K562 (cell line): ENCODE data around the gene SLCO2A1.

Experiments used
- AFF4 ChIP-seq: sonication (generic); formaldehyde crosslinking; IDR thresholded peaks from 2 replicates; pipeline ENCODE4 v1.8.0; 2023; ENCODE audit warnings: mild to moderate bottlenecking, missing genetic modification reagents
- ARHGAP35 ChIP-seq: fragments of 450-650 bp; IDR thresholded peaks from 2 replicates; pipeline ENCODE4 v1.6.1; 2018; ENCODE audit not compliant: partially characterized antibody
- CCNT2 ChIP-seq: IDR thresholded peaks from 2 replicates; pipeline ENCODE4 v1.6.1; 2011; ENCODE audit warnings: borderline replicate concordance, low read depth, mild to moderate bottlenecking, moderate library complexity, mixed read lengths, low read length; ENCODE audit not compliant: insufficient read length; ENCODE audit errors: extremely low read depth
- CTCF ChIP-seq, 3 experiments: IDR thresholded peaks in 2 of 3; conservative IDR thresholded peaks in 1 of 3; 2 replicates each; pipeline ENCODE4 v1.5.1; 2011 to 2012; ENCODE audit warnings: low read length in 3 of 3, mild to moderate bottlenecking in 3 of 3, control low read depth in 2 of 3, improper control_type of control experiment in 1 of 3, inconsistent platforms in 1 of 3, low read depth in 1 of 3, mixed read lengths in 1 of 3, moderate library complexity in 1 of 3; ENCODE audit not compliant: insufficient read depth in 2 of 3
- E2F1 ChIP-seq: sonication (generic); formaldehyde crosslinking; IDR thresholded peaks from 2 replicates; pipeline ENCODE4 v1.8.1; 2023; ENCODE audit warnings: mild to moderate bottlenecking, missing genetic modification reagents, moderate library complexity
- JUND ChIP-seq, 2 experiments: IDR thresholded peaks; 2 replicates in 1 of 2; 3 replicates in 1 of 2; pipeline ENCODE4 v1.6.1; 2011; ENCODE audit warnings: borderline replicate concordance in 2 of 2, low read depth in 2 of 2, low read length in 2 of 2, improper control_type of control experiment in 1 of 2, missing biosample characterization in 1 of 2, missing genetic modification characterization in 1 of 2, missing genetic modification reagents in 1 of 2
- NONO ChIP-seq, 2 experiments: fragments of 200-400 bp in 1 of 2; fragments of 450-650 bp in 1 of 2; formaldehyde crosslinking in 1 of 2; IDR thresholded peaks; 2 replicates each; pipeline ENCODE4 v1.6.1; 2017; ENCODE audit warnings: low read depth in 2 of 2, mild to moderate bottlenecking in 2 of 2, moderate library complexity in 2 of 2, low read length in 1 of 2
- POLR2AphosphoS5 ChIP-seq: IDR thresholded peaks from 2 replicates; pipeline ENCODE4 v1.6.1; 2011; ENCODE audit warnings: mild to moderate bottlenecking, low read depth, low read length, moderate library complexity; ENCODE audit not compliant: control insufficient read depth, insufficient read depth
- SMAD2 ChIP-seq: fragments of 150-350 bp; IDR thresholded peaks from 2 replicates; pipeline ENCODE4 v1.6.1; 2014; ENCODE audit warnings: low read depth, mild to moderate bottlenecking, low read length
- SUPT5H ChIP-seq: fragments of 450-650 bp; IDR thresholded peaks from 2 replicates; pipeline ENCODE4 v1.6.1; 2016
- TAF1 ChIP-seq: IDR thresholded peaks from 2 replicates; pipeline ENCODE4 v1.6.1; 2011; ENCODE audit warnings: mild to moderate bottlenecking, low read length, moderate library complexity; ENCODE audit not compliant: insufficient read depth, control insufficient read depth, severe bottlenecking; ENCODE audit errors: extremely low read depth
- TCFL5 ChIP-seq: fragments of 250-450 bp; sonication (Bioruptor Pico); conservative IDR thresholded peaks from 2 replicates; pipeline ENCODE4 v1.6.1; 2021; ENCODE audit warnings: mild to moderate bottlenecking, moderate library complexity, matching md5 sums
- YY1 ChIP-seq, 3 experiments: IDR thresholded peaks; 2 replicates each; pipeline ENCODE4 v1.6.1; 2011; ENCODE audit warnings: low read length in 2 of 3, mild to moderate bottlenecking in 2 of 3, moderate library complexity in 2 of 3, borderline replicate concordance in 1 of 3, control low read depth in 1 of 3, low read depth in 1 of 3; ENCODE audit not compliant: insufficient read depth in 3 of 3, insufficient replicate concordance in 2 of 3, control insufficient read depth in 1 of 3, insufficient read length in 1 of 3; ENCODE audit errors: extremely low read depth in 1 of 3
- ZBTB49 ChIP-seq: sonication (generic); formaldehyde crosslinking; IDR thresholded peaks from 2 replicates; pipeline ENCODE4 v1.8.0; 2022; ENCODE audit warnings: missing genetic modification reagents, mild to moderate bottlenecking, borderline replicate concordance

- TF ChIP-seq E2F1 = no peak
- TF ChIP-seq TCFL5 (CRISPR knock-in tag) = no peak
- no peak for TF ChIP-seq NONO (IDR thresholded peaks at IDR 0.05; ENCODE audit: low read depth in 2 of 2, low read length in 1 of 2)
- TF ChIP-seq CTCF (IDR thresholded peaks at IDR 0.05 in 2 of 3, conservative IDR thresholded peaks at IDR 0.05 in 1 of 3; ENCODE audit: insufficient read depth in 2 of 3, low read depth in 1 of 3, low read length in 3 of 3) = no peak
- no peak for TF ChIP-seq ARHGAP35
- no peak for TF ChIP-seq JUND (IDR thresholded peaks at IDR 0.05; ENCODE audit: borderline replicate concordance, low read depth, low read length)
- TF ChIP-seq JUND (tag; IDR thresholded peaks at IDR 0.05; ENCODE audit: borderline replicate concordance, low read depth, low read length) = no peak
- TF ChIP-seq ZBTB49 (CRISPR knock-in tag) = no peak
- TF ChIP-seq YY1 (IDR thresholded peaks at IDR 0.05; ENCODE audit: borderline replicate concordance in 1 of 3, control insufficient read depth in 1 of 3, extremely low read depth in 1 of 3, insufficient read depth in 3 of 3, insufficient read length in 1 of 3, insufficient replicate concordance in 2 of 3, low read depth in 1 of 3, low read length in 2 of 3) = no peak
- no peak for TF ChIP-seq SMAD2
- TF ChIP-seq POLR2AphosphoS5 = no peak
- no peak for TF ChIP-seq AFF4 (CRISPR knock-in tag)
- no peak for TF ChIP-seq TAF1
- no peak for TF ChIP-seq SUPT5H
- TF ChIP-seq CCNT2 = no peak
Observed at GRCh38 chr3:134044459-134044858, 14.7 kb upstream of the SLCO2A1 start.
